GM12864 (cell line): ENCODE measurements around the gene USP17L11.
"Not testable (repeated sequence)": the region's sequence is repeated elsewhere in the genome, so short reads cannot be mapped to it uniquely, and the experiment has no call there.

Experiments used
- DNase-seq: peaks from one replicate; pipeline ENCODE4 v3.0.0-alpha.2; 2011; ENCODE audit warnings: low read depth
- H3K4me3 ChIP-seq: 2 replicates; pipeline ENCODE4 v1.5.1; 2011; ENCODE audit warnings: mild to moderate bottlenecking, low read depth, low read length, control low read depth

USP17L11 gene, protein sequence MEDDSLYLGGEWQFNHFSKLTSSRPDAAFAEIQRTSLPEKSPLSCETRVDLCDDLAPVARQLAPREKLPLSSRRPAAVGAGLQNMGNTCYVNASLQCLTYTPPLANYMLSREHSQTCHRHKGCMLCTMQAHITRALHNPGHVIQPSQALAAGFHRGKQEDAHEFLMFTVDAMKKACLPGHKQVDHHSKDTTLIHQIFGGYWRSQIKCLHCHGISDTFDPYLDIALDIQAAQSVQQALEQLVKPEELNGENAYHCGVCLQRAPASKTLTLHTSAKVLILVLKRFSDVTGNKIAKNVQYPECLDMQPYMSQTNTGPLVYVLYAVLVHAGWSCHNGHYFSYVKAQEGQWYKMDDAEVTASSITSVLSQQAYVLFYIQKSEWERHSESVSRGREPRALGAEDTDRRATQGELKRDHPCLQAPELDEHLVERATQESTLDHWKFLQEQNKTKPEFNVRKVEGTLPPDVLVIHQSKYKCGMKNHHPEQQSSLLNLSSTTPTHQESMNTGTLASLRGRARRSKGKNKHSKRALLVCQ

GRCh38 chr4:9215105-9215504 lies at the start of gene USP17L11:
USP17L11 (plus strand) TSS chr4:9215405; CDS start chr4:9215405, 0 bp downstream.
- not testable (repeated sequence) for H3K4me3 ChIP-seq, DNase-seq

GRCh38 chr4:9165990-9166389 lies 49.2 kb upstream of the USP17L11 start:
- not testable (repeated sequence) for DNase-seq, H3K4me3 ChIP-seq

GRCh38 chr4:9169791-9170459 lies 45.3 kb upstream of the USP17L11 start, which contains the start of gene FAM90A26:
FAM90A26 (plus strand) TSS chr4:9170409; CDS start chr4:9173173, 2,764 bp downstream.
- H3K4me3 ChIP-seq, DNase-seq: not testable (repeated sequence)

DNA sequence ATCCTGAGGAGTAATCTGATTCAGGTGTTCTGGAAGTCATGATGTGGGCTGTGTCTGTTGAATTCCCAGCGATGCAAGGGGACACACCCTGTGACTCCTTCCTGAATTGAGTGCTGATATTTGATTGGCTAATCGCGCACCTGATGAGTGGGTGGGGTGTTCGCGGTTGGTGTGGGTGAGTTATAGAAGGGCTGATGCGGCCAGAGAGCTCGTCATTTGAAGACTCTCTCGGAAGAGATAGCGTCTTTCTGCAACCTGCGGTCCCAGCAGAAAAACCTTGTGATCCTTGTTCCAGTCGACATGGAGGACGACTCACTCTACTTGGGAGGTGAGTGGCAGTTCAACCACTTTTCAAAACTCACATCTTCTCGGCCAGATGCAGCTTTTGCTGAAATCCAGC lies 4.8 kb upstream of the USP17L11 start, which contains the start of gene USP17L10:
USP17L10 (plus strand) TSS at position 301 of the 400 bp plus-strand sequence; CDS start at position 301, 0 bp downstream.
- not testable (repeated sequence) for H3K4me3 ChIP-seq, DNase-seq

DNA sequence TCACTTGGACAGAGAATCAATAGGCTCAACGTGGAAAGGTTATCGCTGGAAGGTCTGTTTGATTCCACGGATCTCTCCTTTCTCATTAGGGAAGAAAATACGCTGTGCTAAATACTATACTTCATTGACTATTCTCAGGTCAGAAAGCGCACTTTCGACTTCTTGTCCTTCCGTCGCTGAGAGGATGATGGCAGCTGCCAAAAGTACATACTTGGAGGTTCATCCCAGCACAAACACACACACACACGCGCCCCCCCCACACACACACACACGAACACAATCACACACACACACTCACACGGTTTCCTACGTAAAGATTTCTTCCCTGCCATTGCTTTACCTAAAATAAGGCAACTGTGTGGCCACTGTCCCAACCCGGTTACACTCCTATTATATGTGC lies 504 bp upstream of the USP17L11 start:
- not testable (repeated sequence) for H3K4me3 ChIP-seq, DNase-seq

GRCh38 chr4:9219852-9220251 lies 4.6 kb downstream of the USP17L11 start, which contains the start of gene USP17L12:
USP17L12 (plus strand) TSS chr4:9220152; CDS start chr4:9220152, 0 bp downstream.
- not testable (repeated sequence) for DNase-seq, H3K4me3 ChIP-seq

DNA sequence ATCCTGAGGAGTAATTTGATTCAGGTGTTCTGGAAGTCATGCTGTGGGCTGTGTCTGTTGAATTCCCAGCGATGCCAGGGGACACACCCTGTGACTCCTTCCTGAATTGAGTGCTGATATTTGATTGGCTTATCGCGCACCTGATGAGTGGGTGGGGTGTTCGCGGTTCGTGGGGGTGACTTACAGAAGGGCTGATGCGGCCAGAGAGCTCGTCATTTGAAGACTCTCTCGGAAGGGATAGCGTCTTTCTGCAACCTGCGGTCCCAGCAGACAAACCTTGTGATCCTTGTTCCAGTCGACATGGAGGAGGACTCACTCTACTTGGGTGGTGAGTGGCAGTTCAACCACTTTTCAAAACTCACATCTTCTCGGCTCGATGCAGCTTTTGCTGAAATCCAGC lies 9.4 kb downstream of the USP17L11 start, which contains the start of gene USP17L13:
USP17L13 (plus strand) TSS at position 301 of the 400 bp plus-strand sequence; CDS start at position 301, 0 bp downstream.
- not testable (repeated sequence) for H3K4me3 ChIP-seq, DNase-seq

DNA sequence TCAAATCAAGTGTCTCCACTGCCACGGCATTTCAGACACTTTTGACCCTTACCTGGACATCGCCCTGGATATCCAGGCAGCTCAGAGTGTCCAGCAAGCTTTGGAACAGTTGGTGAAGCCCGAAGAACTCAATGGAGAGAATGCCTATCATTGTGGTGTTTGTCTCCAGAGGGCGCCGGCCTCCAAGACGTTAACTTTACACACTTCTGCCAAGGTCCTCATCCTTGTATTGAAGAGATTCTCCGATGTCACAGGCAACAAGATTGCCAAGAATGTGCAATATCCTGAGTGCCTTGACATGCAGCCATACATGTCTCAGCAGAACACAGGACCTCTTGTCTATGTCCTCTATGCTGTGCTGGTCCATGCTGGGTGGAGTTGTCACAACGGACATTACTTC lies 15.0 kb downstream of the USP17L11 start:
- H3K4me3 ChIP-seq = not testable (repeated sequence)

GRCh38 chr4:9234085-9234484 lies 18.9 kb downstream of the USP17L11 start, which contains the start of gene USP17L15:
USP17L15 (plus strand) TSS chr4:9234385; CDS start chr4:9234385, 0 bp downstream.
- H3K4me3 ChIP-seq = not testable (repeated sequence)

More for the DNA sequence above, 15.0 kb downstream of the USP17L11 start:
- DNase-seq = not testable (repeated sequence)

GRCh38 chr4:9238461-9238860 lies 23.3 kb downstream of the USP17L11 start:
- not testable (repeated sequence) for DNase-seq

More at GRCh38 chr4:9234085-9234484, 18.9 kb downstream of the USP17L11 start, which contains the start of gene USP17L15:
- DNase-seq = not testable (repeated sequence)

GRCh38 chr4:9243579-9243978 lies 28.4 kb downstream of the USP17L11 start, which contains the start of gene USP17L17:
USP17L17 (plus strand) TSS chr4:9243879; CDS start chr4:9243879, 0 bp downstream.
- H3K4me3 ChIP-seq, DNase-seq: not testable (repeated sequence)

More at GRCh38 chr4:9238461-9238860, 23.3 kb downstream of the USP17L11 start:
- not testable (repeated sequence) for H3K4me3 ChIP-seq

- H3K4me3 ChIP-seq, DNase-seq: not testable (repeated sequence)
These were observed 32.9 kb downstream of the USP17L11 start, which contains the start of gene USP17L18 for GRCh38 chr4:9247953-9248680. USP17L18 (plus strand) TSS chr4:9248630; CDS start chr4:9248630, 0 bp downstream.

- H3K4me3 ChIP-seq, DNase-seq: not testable (repeated sequence)
These were observed 37.9 kb downstream of the USP17L11 start, which contains the start of gene USP17L19 for GRCh38 chr4:9253078-9253477. USP17L19 (plus strand) TSS chr4:9253378; CDS start chr4:9253378, 0 bp downstream.

GRCh38 chr4:9257824-9258223 lies 42.6 kb downstream of the USP17L11 start, which contains the start of gene USP17L20:
USP17L20 (plus strand) TSS chr4:9258124; CDS start chr4:9258124, 0 bp downstream.
- not testable (repeated sequence) for DNase-seq, H3K4me3 ChIP-seq

- not testable (repeated sequence) for H3K4me3 ChIP-seq
These were observed 47.4 kb downstream of the USP17L11 start, which contains the start of gene USP17L21 for GRCh38 chr4:9262572-9262971. USP17L21 (plus strand) TSS chr4:9262872; CDS start chr4:9262872, 0 bp downstream.

More at GRCh38 chr4:9262572-9262971, 47.4 kb downstream of the USP17L11 start, which contains the start of gene USP17L21:
- not testable (repeated sequence) for DNase-seq
